ENCODE measurements around the gene RGMA.

RGMA gene

DNA sequence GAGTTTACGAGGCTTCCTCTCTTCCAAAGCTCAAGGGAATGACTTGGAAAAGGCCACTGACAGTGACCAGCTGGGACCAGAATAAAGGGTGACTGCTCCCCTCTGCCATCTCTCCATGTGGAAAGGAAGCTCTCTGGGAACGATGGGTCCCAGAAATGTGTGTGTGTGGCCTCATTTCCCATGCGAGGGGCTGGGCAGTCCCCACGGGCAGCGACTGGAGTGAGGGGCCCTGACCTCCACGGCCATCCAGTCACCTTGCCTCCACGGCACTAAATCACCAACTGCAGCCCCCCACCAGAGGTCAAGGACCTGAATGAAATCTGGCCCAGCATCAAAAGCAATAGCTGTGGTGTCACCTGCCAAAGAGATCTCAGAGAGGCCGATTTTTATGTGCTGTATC lies 29.6 kb downstream of the RGMA start:
- DNase-seq (ENCODE audit: low spot score), result no peak
- TF ChIP-seq, protein P1, sequence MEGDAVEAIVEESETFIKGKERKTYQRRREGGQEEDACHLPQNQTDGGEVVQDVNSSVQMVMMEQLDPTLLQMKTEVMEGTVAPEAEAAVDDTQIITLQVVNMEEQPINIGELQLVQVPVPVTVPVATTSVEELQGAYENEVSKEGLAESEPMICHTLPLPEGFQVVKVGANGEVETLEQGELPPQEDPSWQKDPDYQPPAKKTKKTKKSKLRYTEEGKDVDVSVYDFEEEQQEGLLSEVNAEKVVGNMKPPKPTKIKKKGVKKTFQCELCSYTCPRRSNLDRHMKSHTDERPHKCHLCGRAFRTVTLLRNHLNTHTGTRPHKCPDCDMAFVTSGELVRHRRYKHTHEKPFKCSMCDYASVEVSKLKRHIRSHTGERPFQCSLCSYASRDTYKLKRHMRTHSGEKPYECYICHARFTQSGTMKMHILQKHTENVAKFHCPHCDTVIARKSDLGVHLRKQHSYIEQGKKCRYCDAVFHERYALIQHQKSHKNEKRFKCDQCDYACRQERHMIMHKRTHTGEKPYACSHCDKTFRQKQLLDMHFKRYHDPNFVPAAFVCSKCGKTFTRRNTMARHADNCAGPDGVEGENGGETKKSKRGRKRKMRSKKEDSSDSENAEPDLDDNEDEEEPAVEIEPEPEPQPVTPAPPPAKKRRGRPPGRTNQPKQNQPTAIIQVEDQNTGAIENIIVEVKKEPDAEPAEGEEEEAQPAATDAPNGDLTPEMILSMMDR (IDR thresholded peaks at IDR 0.05; ENCODE audit: extremely low read depth, missing control alignments), result no peak

DNA sequence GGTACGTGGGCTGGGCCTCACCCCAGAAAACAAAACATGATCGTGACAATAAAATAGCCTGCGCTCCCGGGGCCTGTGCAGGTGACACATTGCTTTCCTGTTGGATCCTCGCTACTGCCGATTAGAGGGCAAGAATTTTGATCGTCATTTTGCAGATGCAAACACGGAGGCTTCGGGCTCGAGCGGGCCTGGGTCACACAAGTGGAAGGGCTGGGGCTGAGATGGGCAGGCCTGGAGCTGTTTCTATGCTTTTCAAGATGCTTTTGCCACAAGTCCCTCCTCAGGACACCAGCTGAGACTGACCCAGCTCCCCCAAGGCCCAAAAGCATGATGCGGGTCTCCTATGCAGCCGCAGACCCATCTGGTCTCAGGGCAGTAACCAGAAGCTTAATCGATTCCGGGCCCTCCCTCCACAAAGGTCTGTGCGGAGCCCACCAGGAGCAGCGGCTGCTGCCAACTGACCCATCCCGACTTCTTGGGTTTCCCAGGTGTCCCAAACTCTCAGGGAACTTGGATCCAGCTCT lies 30.0 kb downstream of the RGMA start:
- DNase-seq (ENCODE audit: low spot score), result no peak
- TF ChIP-seq, protein P1 (IDR thresholded peaks at IDR 0.05; ENCODE audit: extremely low read depth, missing control alignments), result no peak

DNA sequence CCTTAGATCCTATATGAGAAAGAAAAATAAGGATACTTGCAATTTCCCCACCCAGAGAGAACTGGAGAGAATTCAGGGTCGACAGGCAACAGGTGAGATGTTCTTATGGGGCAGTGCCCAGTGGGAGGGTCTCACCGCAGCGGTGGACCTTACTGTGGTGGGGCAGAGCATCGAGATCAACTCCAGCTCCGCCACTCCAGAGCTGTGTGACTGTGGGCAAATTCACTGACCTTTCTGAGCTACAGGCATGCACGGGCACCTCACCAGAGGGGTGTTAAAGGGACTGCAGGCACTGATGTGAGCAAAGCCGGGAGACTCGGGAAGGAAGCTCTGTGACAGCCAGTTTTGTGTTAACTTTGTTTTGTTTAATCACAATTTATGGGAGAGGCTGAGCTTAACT lies 30.9 kb downstream of the RGMA start:
- TF ChIP-seq, protein P1 (IDR thresholded peaks at IDR 0.05; ENCODE audit: extremely low read depth, missing control alignments), result no peak

DNA sequence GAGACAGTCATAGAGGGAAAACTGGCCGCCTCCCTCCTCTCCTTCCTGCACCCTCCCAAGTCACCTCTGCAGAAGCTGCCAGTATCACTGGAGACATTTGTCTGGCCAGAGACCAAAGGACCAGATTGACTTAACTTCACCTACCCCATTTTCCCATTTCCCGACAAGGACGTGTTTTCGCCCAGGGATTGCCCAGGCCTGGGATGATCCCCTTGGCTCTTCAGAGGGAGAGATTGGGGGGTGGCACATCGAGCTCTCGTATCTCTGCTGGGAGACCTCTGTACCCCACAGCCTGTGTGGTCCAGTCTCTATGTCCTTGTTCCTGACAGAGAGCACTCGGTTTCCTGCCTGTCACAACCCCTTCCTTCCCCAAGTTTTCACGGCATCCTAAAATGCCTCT lies 31.4 kb downstream of the RGMA start:
- DNase-seq (ENCODE audit: low spot score), result no peak
- TF ChIP-seq, protein P1 (IDR thresholded peaks at IDR 0.05; ENCODE audit: extremely low read depth, missing control alignments), result no peak

More for the DNA sequence above, 30.9 kb downstream of the RGMA start:
- no peak for DNase-seq (ENCODE audit: low spot score)

DNA sequence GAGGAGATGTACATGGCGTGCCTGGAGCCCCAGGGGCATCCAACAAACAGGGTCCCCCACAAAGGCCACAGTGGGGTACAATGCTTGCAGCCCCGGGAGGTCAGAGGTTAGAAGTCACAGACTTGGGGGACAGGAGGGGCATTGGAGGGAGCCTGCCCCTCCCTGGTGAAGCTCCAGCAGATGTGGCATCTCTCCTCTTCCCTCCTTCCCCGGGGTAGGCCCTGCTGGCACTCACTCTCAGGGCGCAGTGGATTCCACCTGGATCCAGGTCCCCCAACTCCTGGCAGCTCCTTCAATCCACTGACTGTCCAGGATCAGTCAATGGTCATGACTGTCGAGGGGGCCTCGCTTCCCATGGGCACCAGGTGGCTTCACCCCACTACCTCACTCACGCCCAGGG lies 32.2 kb downstream of the RGMA start:
- no peak for DNase-seq (ENCODE audit: low spot score)
- TF ChIP-seq, protein P1 (IDR thresholded peaks at IDR 0.05; ENCODE audit: extremely low read depth, missing control alignments), result no peak

DNA sequence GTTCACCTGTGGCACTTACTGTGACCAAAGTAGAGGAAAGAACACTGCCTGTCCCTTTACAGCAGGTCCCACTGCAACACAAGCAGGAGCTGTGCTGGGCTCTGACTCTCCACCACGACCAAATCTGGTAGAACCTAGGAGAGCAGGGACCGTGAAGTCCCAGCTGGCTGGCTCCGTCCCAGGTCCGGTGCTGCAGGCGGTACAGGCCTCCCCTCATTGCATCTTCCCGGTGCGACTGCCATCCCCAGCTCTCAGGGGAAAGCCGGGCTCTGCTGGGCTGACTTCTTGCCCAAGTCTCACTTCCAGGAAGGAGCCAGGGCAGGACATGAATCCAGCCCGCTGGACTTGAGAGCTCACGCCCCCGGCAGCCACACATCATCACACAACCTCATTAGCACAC lies 33.8 kb downstream of the RGMA start:
- TF ChIP-seq, protein P1 (IDR thresholded peaks at IDR 0.05; ENCODE audit: extremely low read depth, missing control alignments), result no peak
- DNase-seq (ENCODE audit: low spot score), result no peak

DNA sequence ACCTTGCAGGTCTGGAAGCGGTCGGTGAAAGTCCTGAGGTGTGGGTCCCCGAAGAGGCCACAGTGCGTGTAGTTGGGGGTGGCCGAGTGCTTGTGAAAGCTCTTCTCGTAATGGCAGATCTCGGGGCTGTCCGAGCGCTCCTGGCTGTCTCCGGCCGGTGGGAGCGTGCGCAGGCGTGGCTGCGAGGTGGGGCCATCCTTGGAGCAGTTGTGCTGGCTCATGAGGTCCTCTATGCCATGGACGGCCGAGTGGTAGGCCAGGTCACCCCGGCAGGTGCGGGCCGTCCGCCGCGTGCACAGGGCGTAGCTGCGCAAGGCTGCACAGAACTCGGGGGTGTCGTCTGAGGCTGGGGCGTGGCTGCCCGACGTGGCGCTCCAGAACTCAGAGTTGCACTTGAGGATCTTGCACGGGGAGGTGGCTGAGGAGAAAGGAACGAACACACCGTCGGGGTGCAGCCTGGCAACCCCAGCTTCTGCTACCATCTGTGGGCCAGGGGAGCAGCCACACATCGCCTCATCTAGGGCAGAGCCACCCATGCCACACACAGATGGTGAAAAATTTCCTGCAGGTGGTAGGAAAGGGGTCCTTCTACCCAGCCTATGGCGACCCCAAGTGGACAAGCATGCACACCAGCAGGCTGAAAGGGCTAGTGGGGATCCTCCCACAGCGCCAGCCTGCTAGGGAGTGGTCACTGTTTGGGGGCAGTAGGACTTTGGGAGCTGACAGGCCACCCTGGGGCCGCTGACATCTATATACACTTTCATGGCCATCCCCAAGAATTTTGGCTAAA lies 36.7 kb downstream of the RGMA start:
- no peak for DNase-seq (ENCODE audit: low spot score)
- TF ChIP-seq, protein P1 (IDR thresholded peaks at IDR 0.05; ENCODE audit: extremely low read depth, missing control alignments), result no peak
